ENCODE data around the gene TENT4A.

The TENT4A gene

DNA sequence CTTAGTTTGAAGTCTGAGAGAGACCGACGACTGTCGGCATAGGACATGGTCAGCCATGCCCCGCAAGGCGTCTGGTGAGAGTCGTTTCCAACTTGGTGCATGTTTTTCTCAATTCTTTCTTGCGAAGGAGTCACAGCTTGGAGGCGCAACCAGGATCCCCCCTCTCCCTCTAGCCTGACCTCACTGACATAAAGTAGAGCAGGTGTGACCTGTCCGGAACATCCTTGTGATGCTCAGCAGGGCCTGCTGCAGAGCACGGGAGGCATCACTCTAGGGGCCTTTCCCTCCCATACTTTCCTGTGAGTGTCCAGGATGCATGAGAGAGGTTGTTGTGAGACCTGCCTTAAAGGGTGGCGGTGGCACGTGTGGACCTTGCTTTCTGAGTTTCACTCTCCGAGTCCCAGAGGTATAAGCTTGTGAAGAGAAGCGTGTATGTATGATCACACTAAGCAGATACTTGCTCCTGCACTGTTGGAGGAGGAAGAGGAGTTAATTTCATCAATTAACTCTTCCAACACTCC lies 5.0 kb downstream of the TENT4A start:
- no peak overlapping the region for H3K27ac ChIP-seq
- no peak for DNase-seq (ENCODE audit: low spot score)
- TF ChIP-seq, protein P1, sequence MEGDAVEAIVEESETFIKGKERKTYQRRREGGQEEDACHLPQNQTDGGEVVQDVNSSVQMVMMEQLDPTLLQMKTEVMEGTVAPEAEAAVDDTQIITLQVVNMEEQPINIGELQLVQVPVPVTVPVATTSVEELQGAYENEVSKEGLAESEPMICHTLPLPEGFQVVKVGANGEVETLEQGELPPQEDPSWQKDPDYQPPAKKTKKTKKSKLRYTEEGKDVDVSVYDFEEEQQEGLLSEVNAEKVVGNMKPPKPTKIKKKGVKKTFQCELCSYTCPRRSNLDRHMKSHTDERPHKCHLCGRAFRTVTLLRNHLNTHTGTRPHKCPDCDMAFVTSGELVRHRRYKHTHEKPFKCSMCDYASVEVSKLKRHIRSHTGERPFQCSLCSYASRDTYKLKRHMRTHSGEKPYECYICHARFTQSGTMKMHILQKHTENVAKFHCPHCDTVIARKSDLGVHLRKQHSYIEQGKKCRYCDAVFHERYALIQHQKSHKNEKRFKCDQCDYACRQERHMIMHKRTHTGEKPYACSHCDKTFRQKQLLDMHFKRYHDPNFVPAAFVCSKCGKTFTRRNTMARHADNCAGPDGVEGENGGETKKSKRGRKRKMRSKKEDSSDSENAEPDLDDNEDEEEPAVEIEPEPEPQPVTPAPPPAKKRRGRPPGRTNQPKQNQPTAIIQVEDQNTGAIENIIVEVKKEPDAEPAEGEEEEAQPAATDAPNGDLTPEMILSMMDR (conservative IDR thresholded peaks at IDR 0.05; ENCODE audit: low read depth): no peak
- CTCF ChIA-PET: interaction anchor here (0.6 to 0.7 kb wide), 3 partner anchors 8 to 135 kb away, joined by 3 read pairs; no protein-coding TSS in a partner anchor
- POLR2A ChIA-PET (ENCODE audit: low non-redundant PET): no interaction called here

DNA sequence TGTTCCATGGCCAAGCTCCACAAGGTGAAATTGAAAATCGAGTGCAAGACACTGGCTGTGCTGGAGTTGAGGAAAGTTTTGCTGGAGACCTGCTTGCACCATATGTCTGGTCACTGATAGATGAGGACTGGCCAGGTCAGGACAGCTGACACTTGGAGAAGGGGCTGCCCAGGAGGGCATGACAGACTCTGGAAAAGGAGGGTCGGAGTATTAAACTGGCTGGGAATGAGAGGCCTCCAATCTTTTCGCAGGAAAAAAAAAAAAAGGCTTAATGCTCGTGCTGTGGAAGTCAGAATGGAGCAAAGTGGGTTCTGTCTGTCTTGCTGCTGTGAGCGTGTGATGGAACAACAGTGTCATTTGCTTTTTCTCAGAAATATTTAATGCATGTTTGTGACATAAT lies 5.5 kb downstream of the TENT4A start:
- CTCF ChIA-PET: interaction anchor here (0.6 to 0.7 kb wide), 2 partner anchors 86 to 136 kb away, joined by 3 read pairs; no protein-coding TSS in a partner anchor
- DNase-seq (ENCODE audit: low spot score): no peak
- no peak overlapping the region for H3K27ac ChIP-seq
- TF ChIP-seq, protein P1 (conservative IDR thresholded peaks at IDR 0.05; ENCODE audit: low read depth): no peak
- POLR2A ChIA-PET (ENCODE audit: low non-redundant PET): no interaction called here

DNA sequence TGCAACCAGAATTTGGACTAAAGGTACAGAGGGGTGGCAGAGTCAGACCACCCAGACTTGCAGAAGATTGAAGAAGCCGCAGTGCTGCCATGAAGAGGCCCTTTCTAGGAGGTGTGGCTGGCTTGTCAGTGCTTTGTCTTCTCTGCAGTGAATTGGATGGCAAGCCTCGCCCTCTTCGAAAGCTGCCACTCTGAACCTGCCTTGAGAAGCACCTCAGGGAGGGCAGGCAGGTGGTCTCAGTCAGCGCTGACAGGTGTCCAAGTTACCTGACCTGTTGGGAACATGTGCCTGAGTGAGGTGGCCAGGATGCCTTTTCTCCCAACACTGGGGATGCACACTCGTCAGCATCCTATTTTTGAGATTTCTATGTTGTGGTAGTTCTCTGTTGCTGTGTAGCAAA lies 6.2 kb downstream of the TENT4A start:
- no peak overlapping the region for H3K27ac ChIP-seq
- ChIA-PET POLR2A (ENCODE audit: low non-redundant PET) (no interaction called here), CTCF (no interaction called here)
- TF ChIP-seq, protein P1 (conservative IDR thresholded peaks at IDR 0.05; ENCODE audit: low read depth): no peak
- DNase-seq (ENCODE audit: low spot score): no peak

DNA sequence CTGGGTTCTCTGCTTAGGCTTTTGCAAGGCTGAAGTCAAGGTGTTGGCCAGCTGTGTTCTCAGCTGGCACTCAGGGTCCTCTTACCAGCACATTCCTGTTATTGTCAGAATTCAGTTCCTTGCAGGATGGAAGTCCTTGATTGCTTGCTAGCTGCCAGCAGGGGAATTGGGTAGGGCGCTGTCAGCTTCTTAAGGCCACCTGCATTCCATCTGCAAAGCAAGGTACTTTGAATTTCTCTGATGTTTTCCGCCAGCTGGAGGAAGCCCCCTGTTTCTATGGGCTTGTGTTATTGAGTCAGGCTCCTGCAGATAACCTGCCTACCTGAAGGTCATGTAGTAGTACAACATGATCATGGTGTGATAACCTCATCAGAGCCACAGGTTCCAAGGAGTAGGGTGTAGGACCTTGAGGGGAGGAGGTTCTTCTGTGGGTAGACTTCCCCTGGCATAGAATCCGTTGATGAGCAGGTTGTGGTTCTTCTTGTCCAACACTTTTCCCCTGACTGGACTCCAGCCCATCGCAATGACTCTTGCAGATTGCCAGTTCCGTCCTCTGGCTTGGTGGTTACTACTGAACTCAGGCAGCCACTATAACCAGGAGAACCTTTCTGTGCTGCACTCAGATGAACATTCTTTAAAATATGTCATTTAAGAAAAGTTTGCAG lies 6.8 kb downstream of the TENT4A start:
- no peak for DNase-seq (ENCODE audit: low spot score)
- POLR2A ChIA-PET (ENCODE audit: low non-redundant PET): no interaction called here
- CTCF ChIA-PET: no interaction called here
- TF ChIP-seq, protein P1 (conservative IDR thresholded peaks at IDR 0.05; ENCODE audit: low read depth): no peak
- H3K27ac ChIP-seq: no peak overlapping the region

DNA sequence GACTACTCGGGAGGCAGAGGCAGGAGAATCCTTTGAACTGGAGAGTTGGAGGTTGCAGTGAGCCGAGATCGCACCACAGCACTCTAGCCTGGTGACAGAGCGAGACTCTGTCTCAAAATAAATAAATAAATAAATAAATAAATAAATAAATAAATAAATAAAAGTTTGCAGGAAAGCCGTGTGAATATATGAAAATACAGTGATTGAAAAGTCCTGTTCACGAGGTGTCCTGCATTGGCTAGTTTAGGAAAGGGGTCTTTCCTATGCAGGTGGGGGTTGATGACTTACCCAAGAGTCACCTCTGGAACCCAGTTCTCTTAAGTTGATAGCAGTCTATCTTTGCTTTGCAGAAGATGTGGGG lies 7.3 kb downstream of the TENT4A start:
- TF ChIP-seq, protein P1 (conservative IDR thresholded peaks at IDR 0.05; ENCODE audit: low read depth): no peak
- ChIA-PET POLR2A (ENCODE audit: low non-redundant PET) (no interaction called here), CTCF (no interaction called here)
- H3K27ac ChIP-seq: no peak overlapping the region
- no peak for DNase-seq (ENCODE audit: low spot score)

DNA sequence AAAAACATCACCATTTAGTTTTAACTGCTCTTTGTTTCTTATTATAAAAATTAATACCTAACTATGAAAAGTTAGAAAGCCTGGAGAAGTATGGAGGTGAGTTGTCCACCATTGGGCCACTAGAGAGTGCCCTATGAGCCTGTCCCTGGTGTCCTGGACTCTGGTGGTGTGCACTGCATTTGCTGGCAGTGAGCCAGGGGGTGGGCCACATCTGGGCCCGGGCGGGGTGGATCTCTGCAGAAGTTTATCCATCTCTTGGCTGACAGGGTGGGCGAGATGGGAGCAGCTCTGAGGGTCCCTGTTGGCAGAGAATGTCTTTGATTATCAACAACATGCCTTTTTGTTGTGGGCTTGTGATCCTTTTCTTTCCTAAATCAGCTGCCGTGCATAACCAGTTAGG lies 8.2 kb downstream of the TENT4A start:
- no peak for DNase-seq (ENCODE audit: low spot score)
- ChIA-PET POLR2A (ENCODE audit: low non-redundant PET) (no interaction called here), CTCF (no interaction called here)
- TF ChIP-seq, protein P1 (conservative IDR thresholded peaks at IDR 0.05; ENCODE audit: low read depth): no peak
- H3K27ac ChIP-seq: 0 out of 2 replicates have a peak overlapping the region, but pooled peaks have one; percentile 42

All from RWPE1 (cell line).